ENCODE results near the gene RGS1. TPM values are rescaled to one million over a fixed set of nuclear protein-coding genes. Genes with fewer than 3 reads are reported as not detected.

RGS1 gene
- total and polyA plus RNA-seq, 2 of the 8 experiments (the other 6 are each of a cell fraction or from before 2014, with no cell fraction given) = not detected

- Histone ChIP-seq H2AFZ (ENCODE audit: low read length) (no peak overlapping the region), H2AK5ac (ENCODE audit: low read depth, low read length) (no peak overlapping the region), H4K20me1 (replicated peaks in 1 of 2; ENCODE audit: control insufficient read depth in 1 of 2, insufficient read depth in 2 of 2, low read length in 2 of 2) (no peaks in the 10 kb centered on the region), H2BK15ac (ENCODE audit: low read length) (no peak overlapping the region), H2BK12ac (ENCODE audit: low read depth, low read length) (no peak overlapping the region), H3K4ac (replicated peaks; ENCODE audit: insufficient read length, low read depth, low read length) (no peak overlapping the region), H3K4me2 (ENCODE audit: insufficient read depth in 1 of 2, low read depth in 2 of 2, low read length in 2 of 2) (no peak overlapping the region), H3K56ac (replicated peaks; ENCODE audit: insufficient read length, low read depth, low read length) (no peak overlapping the region), H3K27ac (ENCODE audit: low read depth, low read length) (no peak overlapping the region), H2BK120ac (replicated peaks; ENCODE audit: low read depth, low read length) (no peak overlapping the region), H3K27me3 (replicated peaks in 1 of 4; ENCODE audit: control insufficient read depth in 3 of 4, extremely low read depth in 1 of 4, insufficient read depth in 3 of 4, low read length in 3 of 4) (no peaks in the 10 kb centered on the region), H3K36me3 (ENCODE audit: control insufficient read depth in 2 of 4, insufficient read depth in 4 of 4, low read length in 3 of 4) (no peaks in the 10 kb centered on the region; a peak in 1 of 8 replicates), H3K4me3 (ENCODE audit: extremely low read depth in 1 of 4, insufficient read depth in 2 of 4, low read depth in 3 of 4, low read length in 4 of 4) (no peak overlapping the region), H3K18ac (ENCODE audit: extremely low read depth, low read length) (no peak overlapping the region), H2BK20ac (ENCODE audit: low read length) (no peak overlapping the region), H3K9ac (replicated peaks in 1 of 4; ENCODE audit: extremely low read depth in 1 of 4, low read depth in 3 of 4, low read length in 3 of 4) (no peak overlapping the region), H3K79me1 (ENCODE audit: low read depth, low read length) (no peaks in the 10 kb centered on the region), H3K23ac (ENCODE audit: insufficient read length) (no peak overlapping the region), H2BK5ac (ENCODE audit: low read depth, low read length) (no peak overlapping the region), H4K8ac (ENCODE audit: extremely low read depth, insufficient read depth, low read length) (no peak overlapping the region), H4K5ac (ENCODE audit: insufficient read length, low read depth, low read length) (no peak overlapping the region), H4K91ac (replicated peaks; ENCODE audit: insufficient read length, low read length) (no peak overlapping the region), H3K4me1 (replicated peaks in 1 of 4; ENCODE audit: control insufficient read depth in 3 of 4, insufficient read depth in 4 of 4, low read length in 3 of 4) (no peaks in the 10 kb centered on the region), H3K23me2 (ENCODE audit: low read depth, low read length) (no peaks in the 10 kb centered on the region), H3K79me2 (ENCODE audit: control insufficient read depth in 1 of 2, insufficient read depth in 2 of 2, low read length in 2 of 2) (no peaks in the 10 kb centered on the region), H3K9me3 (ENCODE audit: insufficient read depth in 2 of 2, low read depth in 1 of 2, low read length in 1 of 2) (no peaks in the 10 kb centered on the region), H3K14ac (ENCODE audit: insufficient read length) (no peak overlapping the region)
- CTCF ChIA-PET (ENCODE audit: partially characterized antibody) = interaction anchor here (0.7 to 0.8 kb wide), 3 partner anchors 19 to 207 kb away, joined by 3 read pairs; no protein-coding TSS in a partner anchor
- FAIRE-seq (no peak), DNase-seq (ENCODE audit: low read depth in 1 of 2, low spot score in 2 of 2) (no peak)
- POLR2A ChIA-PET (ENCODE audit: partially characterized antibody) = no interaction called here
- WGBS, 2 experiments (ENCODE audit: extremely low coverage in 1 of 2, insufficient coverage in 1 of 2, insufficient read length in 1 of 2, insufficient replicate concordance in 2 of 2, low coverage in 1 of 2, low lambda C conversion rate in 2 of 2, missing lambda C conversion rate in 1 of 2) = 100% methylated on average over 1 of the region's 1 CpG; no CpG with 5 or more reads in 1 of the 2 experiments
- TF ChIP-seq CHD1 (IDR thresholded peaks at IDR 0.05; ENCODE audit: low read depth, low read length) = no peak
- no peak for TF ChIP-seq BRCA1 (IDR thresholded peaks at IDR 0.05; ENCODE audit: low read depth, low read length)
- no peak for TF ChIP-seq CEBPB (IDR thresholded peaks at IDR 0.05; ENCODE audit: low read depth, low read length)
- no peak for TF ChIP-seq SIRT6 (IDR thresholded peaks at IDR 0.05; ENCODE audit: low read length)
- TF ChIP-seq CBX5 (IDR thresholded peaks at IDR 0.05; ENCODE audit: low read depth, low read length) = no peak
- TF ChIP-seq SIX5 (IDR thresholded peaks at IDR 0.05; ENCODE audit: low read depth, low read length) = no peak
- TF ChIP-seq MAFK (IDR thresholded peaks at IDR 0.05; ENCODE audit: low read depth, low read length) = no peak
- no peak for TF ChIP-seq KDM4A (IDR thresholded peaks at IDR 0.05; ENCODE audit: low read depth, low read length, severe bottlenecking)
- no peak for TF ChIP-seq SAP30 (IDR thresholded peaks at IDR 0.05; ENCODE audit: insufficient read depth, insufficient replicate concordance, low read length)
- no peak for TF ChIP-seq KDM5A (IDR thresholded peaks at IDR 0.05; ENCODE audit: low read length)
- TF ChIP-seq TBP (IDR thresholded peaks at IDR 0.05; ENCODE audit: low read depth, low read length) = no peak
- TF ChIP-seq TCF12 (IDR thresholded peaks at IDR 0.05; ENCODE audit: low read depth, low read length) = no peak
These were observed 24.7 kb downstream of the RGS1 start for GRCh38 chr1:192600275-192600674.
